ENCODE measurements around the gene TPST2. TPM values are rescaled to one million over a fixed set of nuclear protein-coding genes. Genes with fewer than 3 reads are reported as not detected.

Gene TPST2
- total and polyA plus RNA-seq, 2 of the 4 experiments (the other 2 are of a cell fraction) = 42.5 to 63.6 TPM

GRCh38 chr22:26527574-26528465 lies 62.1 kb downstream of the TPST2 start:
- no peak overlapping the region for H4K91ac ChIP-seq (ENCODE audit: insufficient read depth, low read depth, low read length)
- no peak overlapping the region for H2AK9ac ChIP-seq (replicated peaks; ENCODE audit: low read depth, low read length, poor library complexity)
- H2AK5ac ChIP-seq (ENCODE audit: low read depth, low read length) = no peak overlapping the region
- no peak overlapping the region for H3K9ac ChIP-seq (ENCODE audit: low read depth, low read length)
- H3K4me3 ChIP-seq (ENCODE audit: insufficient read depth, low read depth, low read length) = no peak overlapping the region
- H4K20me1 ChIP-seq (ENCODE audit: insufficient read depth, low read length) = no peaks in the 10 kb centered on the region
- no peaks in the 10 kb centered on the region for H3K4me1 ChIP-seq (ENCODE audit: control insufficient read depth, insufficient read depth, low read length)
- H3K14ac ChIP-seq (replicated peaks; ENCODE audit: low read depth, low read length) = no peak overlapping the region
- H2BK20ac ChIP-seq (ENCODE audit: low read depth, low read length) = no peak overlapping the region
- dilution Hi-C loops (cut with HindIII; ENCODE audit: low sequenced_read_pairs, unreplicated experiment) = no loop called here
- H2BK120ac ChIP-seq (ENCODE audit: low read depth, low read length) = no peak overlapping the region
- peaks cover 0 to 11% of the 10 kb centered on the region in 2 experiments; a peak in 2 of 4 replicates for H3K79me1 ChIP-seq (ENCODE audit: low read depth in 1 of 2, low read length in 2 of 2)
- H3K27me3 ChIP-seq (ENCODE audit: control insufficient read depth, insufficient read depth, low read length) = no peaks in the 10 kb centered on the region
- H3K56ac ChIP-seq (ENCODE audit: extremely low read depth, insufficient read depth, low read length) = no peak overlapping the region
- peaks cover 3% of the 10 kb centered on the region; the same call in 1 of the 2 replicates for H3K9me1 ChIP-seq (ENCODE audit: insufficient read depth, low read length)
- H3K27ac ChIP-seq (ENCODE audit: insufficient read depth, low read length) = no peak overlapping the region
- H3K23ac ChIP-seq (ENCODE audit: low read depth, low read length) = no peak overlapping the region
- DNase-seq (no peak), ATAC-seq (ENCODE audit: low read depth) (no peak)
- no peak overlapping the region for H3K4me2 ChIP-seq (ENCODE audit: low read depth, low read length)
- intact Hi-C loops (cut with micrococcal nuclease) = no loop called here
- H4K5ac ChIP-seq (ENCODE audit: low read depth, low read length) = no peak overlapping the region
- H2BK5ac ChIP-seq (ENCODE audit: low read depth, low read length, poor library complexity, severe bottlenecking) = no peak overlapping the region
- ChIA-PET POLR2A (ENCODE audit: unreplicated experiment) (no interaction called here), CTCF (no interaction called here)
- H4K8ac ChIP-seq (ENCODE audit: low read depth in 2 of 2, low read length in 2 of 2) = no peak overlapping the region
- H3K18ac ChIP-seq (ENCODE audit: low read depth, low read length) = no peak overlapping the region
- BruUV-seq (replicated peaks) = no TSS peak
- H3K36me3 ChIP-seq (ENCODE audit: control insufficient read depth, insufficient read depth, low read length) = peaks cover 21% of the 10 kb centered on the region
- no peak overlapping the region for H2BK15ac ChIP-seq (ENCODE audit: low read depth, low read length)
- in situ Hi-C loops (cut with MboI; ENCODE audit: low sequenced_read_pairs) = no loop called here
- H2AFZ ChIP-seq (replicated peaks; ENCODE audit: low read length, poor library complexity) = no peak overlapping the region
- no peaks in the 10 kb centered on the region for H3K9me3 ChIP-seq (ENCODE audit: control insufficient read depth, insufficient read depth, low read length)
- no peak overlapping the region for H3K4ac ChIP-seq (ENCODE audit: low read depth, low read length)
- TF ChIP-seq MAFK (IDR thresholded peaks at IDR 0.05; ENCODE audit: low read depth, low read length) (no peak), RCOR1 (IDR thresholded peaks at IDR 0.05; ENCODE audit: insufficient replicate concordance, low read length) (no peak), RFX5 (IDR thresholded peaks at IDR 0.05; ENCODE audit: low read depth, low read length) (no peak), ELK1 (IDR thresholded peaks at IDR 0.05; ENCODE audit: borderline replicate concordance, low read depth, low read length) (no peak), USF2 (IDR thresholded peaks at IDR 0.05; ENCODE audit: low read depth, low read length) (no peak), SMC3 (IDR thresholded peaks at IDR 0.05; ENCODE audit: low read depth, low read length) (no peak), MAZ (IDR thresholded peaks at IDR 0.05; ENCODE audit: borderline replicate concordance, low read depth, low read length) (no peak), NFE2L2 (IDR thresholded peaks at IDR 0.05; ENCODE audit: low read depth, low read length) (no peak), CHD1 (IDR thresholded peaks at IDR 0.05; ENCODE audit: low read depth, low read length) (no peak), POLR2A (IDR thresholded peaks at IDR 0.05; ENCODE audit: low read depth, low read length) (no peak), BHLHE40 (IDR thresholded peaks at IDR 0.05; ENCODE audit: low read depth, low read length) (no peak)
- 100% methylated on average over 1 of the region's 15 CpGs; no CpG with 5 or more reads in 1 of the 2 experiments for WGBS, 2 experiments (ENCODE audit: extremely low coverage in 2 of 2, insufficient read length in 1 of 2)
